HepG2 (cell line): ENCODE results near the gene ABCB8. TPM values are rescaled to one million over a fixed set of nuclear protein-coding genes. Genes with fewer than 3 reads are reported as not detected.

ENCODE experiments used
- ATAC-seq: fragments of 200-7000 bp; cut with Tn5 transposase; 3 replicates; pipeline ENCODE4 v1.9.1; 2020; ENCODE audit warnings: mild to moderate bottlenecking, moderate library complexity
- BruUV-seq: library from RNA; stranded (reverse); fragments of 400-500 nt; replicated peaks from 2 replicates; lab custom pipeline; 2021; lab: Mats Ljungman, UMichigan
- CTCF ChIA-PET: fragments of 300-600 bp; formaldehyde crosslinking; extraction: SDS; loops from one replicate; lab custom pipeline; 2021; ENCODE audit warnings: low total read pairs, inconsistent platforms, low intra/inter-chr PET ratio; lab: Yijun Ruan, JAX
- POLR2A ChIA-PET: fragments of 350-600 bp; sonication (Branson Sonifier 250); formaldehyde crosslinking; loops from one replicate; lab custom pipeline; 2020; ENCODE audit warnings: antibody characterized with exemption, inconsistent platforms; lab: Yijun Ruan, JAX
- DNase-seq: peaks from one replicate; pipeline ENCODE4 v3.0.0-alpha.2; 2015; ENCODE audit warnings: low spot score
- FAIRE-seq: peaks from 3 replicates; lab custom pipeline; 2011; peaks lifted over from hg19 to GRCh38; lab: Jason Lieb, UNC
- H2AFZ ChIP-seq: one replicate; pipeline ENCODE4 v1.6.1; 2011; ENCODE audit warnings: low read length, inconsistent platforms
- H3K27ac ChIP-seq: fragments of 300-600 bp; 3 replicates; pipeline ENCODE4 v1.8.0; 2011; ENCODE audit warnings: mixed run types, mild to moderate bottlenecking, mixed read lengths, low read length, inconsistent platforms; ENCODE audit not compliant: insufficient read depth; ENCODE audit errors: extremely low read length
- H3K27me3 ChIP-seq, 2 experiments: fragments of 200-600 bp in 1 of 2; 2 replicates in 1 of 2; 3 replicates in 1 of 2; pipeline versions ENCODE4 v1.6.0 to v1.8.0; 2011; ENCODE audit warnings: low read length in 2 of 2, mild to moderate bottlenecking in 2 of 2, moderate library complexity in 2 of 2, inconsistent platforms in 1 of 2; ENCODE audit not compliant: insufficient read depth in 2 of 2, control insufficient read depth in 1 of 2
- H3K36me3 ChIP-seq, 2 experiments: fragments of 200-600 bp in 1 of 2; replicated peaks in 1 of 2; 2 replicates in 1 of 2; 3 replicates in 1 of 2; pipeline versions ENCODE4 v1.5.1 to v1.8.0; 2011; ENCODE audit warnings: low read length in 2 of 2, inconsistent platforms in 1 of 2; ENCODE audit not compliant: insufficient read depth in 2 of 2, control insufficient read depth in 1 of 2
- H3K4me1 ChIP-seq: 2 replicates; pipeline ENCODE4 v1.5.1; 2012; ENCODE audit warnings: low read length, inconsistent platforms; ENCODE audit not compliant: insufficient read depth
- H3K4me2 ChIP-seq: 2 replicates; pipeline ENCODE4 v1.6.0; 2011; ENCODE audit warnings: low read depth, low read length, inconsistent platforms
- H3K4me3 ChIP-seq, 3 experiments: fragments of 200-600 bp in 1 of 3; sonication (generic), shearing (Covaris generic) in 1 of 3; replicated peaks in 1 of 3; 2 replicates each; pipeline ENCODE4 v1.5.1; 2011 to 2016; ENCODE audit warnings: low read length in 3 of 3, inconsistent platforms in 2 of 3, low read depth in 2 of 3, mild to moderate bottlenecking in 2 of 3, control low read depth in 1 of 3, mixed read lengths in 1 of 3; ENCODE audit not compliant: insufficient read depth in 1 of 3
- H3K79me2 ChIP-seq: one replicate; pipeline ENCODE4 v1.6.1; 2011; ENCODE audit warnings: low read length, inconsistent platforms; ENCODE audit not compliant: insufficient read depth
- H3K9ac ChIP-seq: 2 replicates; pipeline ENCODE4 v1.6.0; 2011; ENCODE audit warnings: mild to moderate bottlenecking, low read depth, low read length, inconsistent platforms; ENCODE audit not compliant: insufficient read depth
- H3K9me3 ChIP-seq: 2 replicates; pipeline ENCODE4 v1.5.1; 2012; ENCODE audit warnings: mild to moderate bottlenecking, low read length
- H4K20me1 ChIP-seq: 2 replicates; pipeline ENCODE4 v1.6.0; 2011; ENCODE audit warnings: inconsistent platforms, mild to moderate bottlenecking, low read length, moderate library complexity; ENCODE audit not compliant: insufficient read depth
- DNMT1 ChIP-seq: sonication (generic); formaldehyde crosslinking; IDR thresholded peaks from 2 replicates; pipeline ENCODE4 v1.5.1; 2020; ENCODE audit warnings: mild to moderate bottlenecking, missing genetic modification reagents
- SNAPC4 ChIP-seq: sonication (generic); formaldehyde crosslinking; IDR thresholded peaks from 2 replicates; pipeline ENCODE4 v1.4.0; 2020; ENCODE audit warnings: mild to moderate bottlenecking, missing genetic modification reagents
- UBTF ChIP-seq: sonication (generic); formaldehyde crosslinking; IDR thresholded peaks from 2 replicates; pipeline ENCODE4 v1.4.0; 2020; ENCODE audit warnings: mild to moderate bottlenecking, missing genetic modification reagents
- ZBTB7A ChIP-seq: sonication (generic); formaldehyde crosslinking; IDR thresholded peaks from 2 replicates; pipeline ENCODE4 v1.8.0; 2022; ENCODE audit warnings: mild to moderate bottlenecking, missing genetic modification reagents
- ZNF672 ChIP-seq: sonication (generic); formaldehyde crosslinking; IDR thresholded peaks from 2 replicates; pipeline ENCODE4 v1.8.1; 2022; ENCODE audit warnings: missing genetic modification reagents
- WGBS: methylation state at CpG from one replicate; pipeline ENCODE4 v1.1.6; 2017; ENCODE audit warnings: low lambda C conversion rate; 5-methylcytosine and 5-hydroxymethylcytosine counted together
- in situ Hi-C: cut with HindIII; loops from 2 replicates; pipeline ENCODE4 v1.10.0; 2017; ENCODE audit warnings: low pct_unique_long_range_greater_than_20kb; ENCODE audit not compliant: extremely low pct_ligation_motif_present
- intact Hi-C: fragments of 100-400 bp; cut with micrococcal nuclease; formaldehyde crosslinking; loops from one replicate; pipeline ENCODE4 v1.10.0; 2022; ENCODE audit not compliant: unreplicated experiment
- polyA plus RNA-seq, 8 experiments: library from polyadenylated mRNA; depleted of rRNA in 3 of 8; stranded (reverse) in 7 of 8; unstranded in 1 of 8; fragments of >200 nt; fragmentation: Illumina TruSeq in 4 of 8; extraction: Trizol in 4 of 8; gene quantifications; 2 replicates each; pipeline versions ENCODE4 v1.2.1 to v1.2.3, GENCODE V29; 2011 to 2016; ENCODE audit warnings: low read depth in 4 of 8, missing spikeins in 1 of 8, mixed read lengths in 1 of 8; ENCODE audit not compliant: insufficient read depth in 1 of 8
- total RNA-seq, 5 experiments: library from RNA; depleted of rRNA; stranded (reverse); fragments of >200 nt; fragmentation: Illumina TruSeq; extraction: Trizol; gene quantifications; 2 replicates each; pipeline ENCODE4 v1.2.3, GENCODE V29; 2016; ENCODE audit warnings: low read depth in 1 of 5

The ABCB8 gene
- total and polyA plus RNA-seq, 2 of the 13 experiments (the other 11 are each of a cell fraction or from before 2014, with no cell fraction given): 6.6 to 16.7 TPM

GRCh38 chr7:151020231-151020630, 8.0 kb upstream of the ABCB8 start:
- Histone ChIP-seq H3K4me1 (peaks cover 53% of the 10 kb centered on the region), H3K9me3 (no peaks in the 10 kb centered on the region), H3K27ac (no peak overlapping the region), H3K4me2 (no peak overlapping the region; the same call in 1 of the 2 replicates), H3K4me3 (no peak overlapping the region), H3K9ac (no peak overlapping the region), H3K79me2 (no peaks in the 10 kb centered on the region), H4K20me1 (no peaks in the 10 kb centered on the region), H3K36me3 (no peaks in the 10 kb centered on the region), H2AFZ (no peak overlapping the region), H3K27me3 (peaks cover 14 to 64% of the 10 kb centered on the region in 2 experiments)
- ATAC-seq (peak; percentile 8; the same call in 1 of the 3 replicates), FAIRE-seq (no peak), DNase-seq (no peak)
- 19% methylated on average over 7 of the region's 7 CpGs for WGBS
- no peak for TF ChIP-seq DNMT1 (CRISPR knock-in tag)
- 0 out of 2 replicates have a peak, but pooled peaks have one; percentile 16 for TF ChIP-seq UBTF
- no peak for TF ChIP-seq ZNF672
- POLR2A ChIA-PET: interaction anchor here (1.3 to 1.4 kb wide), 2 partner anchors 8 to 11 kb away, joined by 4 to 6 read pairs; partner anchors contain the start of gene ABCB8
- in situ Hi-C loops: no loop called here
- CTCF ChIA-PET: no interaction called here
- intact Hi-C loops: loop anchor here (10.0 kb wide), 1 partner anchor 1405 kb away; no protein-coding TSS in a partner anchor
- BruUV-seq: no TSS peak

GRCh38 chr7:151023232-151023631, 5.0 kb upstream of the ABCB8 start:
- DNase-seq (no peak), ATAC-seq (no peak), FAIRE-seq (no peak)
- TF ChIP-seq SNAPC4: no peak
- TF ChIP-seq ZBTB7A (CRISPR knock-in tag): 0 out of 2 replicates have a peak, but pooled peaks have one; percentile 4
- no peak overlapping the region for H3K27ac ChIP-seq
- no peaks in the 10 kb centered on the region for H3K9me3 ChIP-seq
- H3K4me2 ChIP-seq: no peak overlapping the region
- no peak overlapping the region for H3K9ac ChIP-seq
- BruUV-seq: no TSS peak
- in situ Hi-C loops: no loop called here
- H3K79me2 ChIP-seq: no peaks in the 10 kb centered on the region
- peaks cover 19 to 71% of the 10 kb centered on the region in 2 experiments for H3K27me3 ChIP-seq
- no peaks in the 10 kb centered on the region for H3K36me3 ChIP-seq
- peaks cover 44% of the 10 kb centered on the region for H3K4me1 ChIP-seq
- no peaks in the 10 kb centered on the region for H4K20me1 ChIP-seq
- 32% methylated on average over 5 of the region's 10 CpGs for WGBS
- H2AFZ ChIP-seq: no peak overlapping the region
- POLR2A ChIA-PET: no interaction called here
- H3K4me3 ChIP-seq: no peak overlapping the region
- CTCF ChIA-PET: no interaction called here
- intact Hi-C loops: loop anchor here (10.0 kb wide), 1 partner anchor 1408 kb away; no protein-coding TSS in a partner anchor
